SKM-1 (cell line): ENCODE data around the gene SLC13A5.
"Not testable (repeated sequence)": the region's sequence is repeated elsewhere in the genome, so short reads cannot be mapped to it uniquely, and the experiment has no call there.

Source experiments
- DNase-seq: peaks from one replicate; lab custom pipeline; 2025; ENCODE audit not compliant: unreplicated experiment; lab: John Stamatoyannopoulos, UW

SLC13A5 gene

GRCh38 chr17:6666557-6666956, 46.6 kb downstream of the SLC13A5 start:
- no peak for DNase-seq

- peak; percentile 29 for DNase-seq
Measured at GRCh38 chr17:6666077-6666521, 47.1 kb downstream of the SLC13A5 start.

GRCh38 chr17:6663200-6663599, 50.0 kb downstream of the SLC13A5 start:
- DNase-seq: not testable (repeated sequence)

DNA sequence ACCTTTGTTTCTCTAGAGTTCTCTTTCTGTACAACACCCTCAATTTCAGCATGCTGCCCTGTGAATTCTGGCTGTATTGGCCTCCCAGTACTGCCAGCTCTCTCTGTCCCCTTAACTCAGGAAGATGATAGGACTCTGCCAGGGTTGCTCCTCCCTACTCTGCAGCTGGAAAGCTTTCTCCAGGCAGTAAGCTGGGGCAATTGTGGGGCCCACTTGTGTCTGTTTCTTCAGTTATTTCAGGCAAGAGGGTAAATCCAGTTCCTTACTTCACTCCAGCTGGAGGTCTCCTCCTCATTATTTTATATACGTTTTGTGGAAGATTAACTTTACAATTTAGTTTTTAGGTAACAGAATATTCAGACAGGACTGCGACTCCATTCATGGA, 51.7 kb downstream of the SLC13A5 start:
- no peak for DNase-seq

DNA sequence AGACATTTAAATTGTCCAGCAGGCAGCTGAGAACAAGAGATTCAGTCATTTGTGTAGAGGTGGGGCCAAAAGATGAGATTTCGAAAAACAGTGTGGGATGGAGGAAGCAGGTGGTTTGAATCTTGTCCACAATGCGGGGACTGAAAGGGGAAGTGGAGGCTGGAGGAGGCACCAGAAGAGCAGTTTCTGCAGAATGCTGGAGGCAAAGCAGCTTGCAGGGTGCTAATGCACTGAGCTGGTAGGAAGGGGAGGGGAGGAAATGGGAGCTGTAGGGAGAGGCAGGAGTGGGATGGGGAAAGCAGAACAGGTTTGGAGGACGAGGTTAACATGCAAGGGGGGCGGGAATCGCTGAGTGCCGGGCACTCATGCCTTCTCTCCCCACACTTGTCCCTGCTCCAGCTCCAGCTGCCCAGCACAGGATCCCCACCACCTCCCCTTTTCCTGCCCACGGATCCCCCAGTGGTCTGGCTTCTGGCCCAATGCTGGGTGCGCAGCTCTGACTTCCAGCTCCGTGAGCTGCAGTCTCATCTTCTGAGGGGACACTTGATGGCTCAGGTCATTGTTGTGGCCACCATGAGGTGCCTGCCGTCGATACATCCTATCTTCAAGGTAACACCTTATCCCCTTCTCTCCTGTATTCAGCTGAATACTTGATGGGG, 52.2 kb downstream of the SLC13A5 start:
- peak; percentile 8 for DNase-seq

DNA sequence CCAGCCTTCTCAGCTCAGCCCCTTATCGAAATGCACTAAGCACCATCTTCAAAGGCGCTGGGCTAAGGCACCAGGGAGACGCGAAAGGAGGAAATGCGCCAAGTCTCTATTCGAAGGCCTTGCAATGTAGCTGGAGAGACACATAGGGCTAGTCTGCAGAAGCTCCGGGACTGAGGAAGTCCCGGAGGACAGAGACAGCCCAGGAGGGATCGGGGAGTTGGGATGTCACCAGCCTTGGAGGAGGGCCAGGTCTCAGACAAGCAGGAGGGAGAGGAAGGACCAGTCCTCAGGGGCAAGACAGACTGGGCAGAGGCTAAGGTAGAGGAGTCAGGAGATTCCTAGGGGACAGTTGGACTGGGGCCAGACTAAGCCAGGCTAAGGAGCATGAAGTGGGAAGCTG, 53.1 kb downstream of the SLC13A5 start:
- DNase-seq: no peak

DNA sequence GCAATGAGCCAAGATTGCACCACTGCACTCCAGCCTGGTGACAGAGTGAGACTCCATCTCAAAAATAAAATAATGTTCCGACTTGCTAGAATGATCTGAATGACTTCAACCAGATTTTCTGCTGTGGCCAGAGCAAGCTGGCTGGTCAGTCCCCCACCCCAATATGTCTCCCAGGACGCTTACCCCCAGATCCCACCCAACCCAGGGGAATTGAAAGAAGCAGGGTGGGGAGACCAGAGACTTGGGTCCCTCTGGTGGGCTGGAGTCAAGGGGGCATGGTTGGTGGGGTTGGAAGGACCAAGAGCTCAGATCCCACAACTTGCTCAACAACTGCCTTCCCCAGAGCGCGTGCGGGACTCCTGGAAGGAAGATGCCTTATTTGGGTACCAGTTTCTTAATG, 54.8 kb downstream of the SLC13A5 start:
- DNase-seq: not testable (repeated sequence)

DNA sequence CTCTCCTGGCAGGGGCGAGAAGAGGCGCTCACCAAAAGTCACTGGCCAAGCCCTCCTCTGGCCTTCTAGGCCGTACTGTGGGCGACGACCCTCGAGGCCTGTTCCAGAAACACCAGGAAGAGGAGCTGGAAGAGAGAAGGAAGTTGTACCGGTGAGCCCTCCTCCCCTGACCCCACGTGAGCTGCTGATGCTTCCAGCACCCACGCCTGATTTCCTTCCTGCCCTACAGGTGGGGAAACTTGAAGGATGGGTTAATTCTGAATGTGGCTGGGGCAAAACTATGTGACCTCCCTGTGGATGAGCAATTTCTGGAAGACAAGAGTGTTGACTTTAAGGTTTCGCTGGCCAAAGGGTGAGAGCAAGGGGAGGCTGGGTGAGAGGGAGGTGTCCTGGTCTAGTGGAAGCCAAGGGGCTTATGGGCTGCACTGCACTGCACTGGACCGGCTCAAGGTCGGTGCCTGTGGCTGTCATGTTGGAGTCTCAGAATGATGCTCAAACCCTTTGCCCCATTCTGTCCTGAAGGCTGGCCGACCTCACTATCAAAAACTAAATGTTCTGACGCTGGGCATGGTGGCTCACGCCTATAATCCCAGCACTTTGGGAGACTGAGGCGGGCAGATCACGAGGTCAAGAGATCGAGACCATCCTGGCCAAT, 55.4 kb downstream of the SLC13A5 start:
- no peak for DNase-seq

GRCh38 chr17:6656797-6657632, 56.2 kb downstream of the SLC13A5 start:
- not testable (repeated sequence) for DNase-seq

GRCh38 chr17:6655732-6656361, 57.3 kb downstream of the SLC13A5 start:
- not testable (repeated sequence) for DNase-seq

- no peak for DNase-seq
Measured at GRCh38 chr17:6654841-6655731, 58.1 kb downstream of the SLC13A5 start.

DNA sequence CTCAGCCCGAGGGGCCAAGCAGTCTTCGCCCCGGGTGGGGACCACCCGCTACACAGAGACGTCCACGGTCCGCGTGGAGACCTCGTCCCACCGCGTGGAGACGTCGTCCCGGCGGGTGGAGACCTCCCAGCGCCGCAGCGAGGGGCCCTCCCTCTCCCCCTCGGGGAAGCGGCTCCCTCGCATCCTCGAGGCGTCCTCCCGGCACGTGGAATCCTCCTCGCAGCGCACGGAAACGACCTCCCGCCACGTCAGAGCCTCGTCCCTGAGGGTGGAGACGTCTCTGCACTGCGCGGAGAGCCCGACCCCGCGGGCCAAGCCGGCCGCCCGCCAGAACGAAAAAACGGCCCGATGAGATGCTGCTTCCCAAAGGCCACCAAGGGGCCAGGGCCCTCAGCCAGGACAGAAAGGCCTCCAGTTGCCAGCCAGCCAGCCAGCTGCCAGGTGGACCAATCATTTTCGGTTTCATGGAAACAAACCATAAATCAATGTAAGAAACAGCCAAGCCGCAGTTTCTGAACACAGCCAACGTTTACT, 61.2 kb downstream of the SLC13A5 start:
- no peak for DNase-seq

GRCh38 chr17:6651354-6651918, 61.7 kb downstream of the SLC13A5 start, which contains the start of the genes C17orf100 and MED31:
C17orf100 (plus strand) TSS chr17:6651762; CDS start chr17:6651914, 152 bp downstream.
MED31 (minus strand) TSS chr17:6651605; CDS start chr17:6651528, 77 bp downstream.
- peak; percentile 61 for DNase-seq

DNA sequence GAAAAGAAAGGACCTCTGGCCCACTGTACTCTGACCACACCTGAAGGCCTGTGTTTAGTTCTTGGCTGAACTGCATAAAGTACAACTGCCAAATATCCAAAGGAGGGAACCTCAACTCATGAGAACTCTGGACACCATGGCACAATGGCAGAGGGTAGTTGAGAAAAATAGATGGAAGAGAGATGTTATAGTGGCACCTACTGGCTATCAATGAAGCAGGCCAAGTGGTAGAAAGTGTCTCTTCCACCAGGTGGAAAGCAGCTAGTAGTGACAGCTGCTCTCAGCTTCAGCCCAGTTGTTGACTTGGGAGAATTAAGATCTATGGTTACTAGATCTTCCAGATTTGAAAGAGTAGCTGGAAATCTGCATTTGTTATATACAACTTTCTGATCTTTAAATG, 65.0 kb downstream of the SLC13A5 start:
- DNase-seq: no peak

- DNase-seq: no peak
Measured at GRCh38 chr17:6643451-6644125, 69.6 kb downstream of the SLC13A5 start.

GRCh38 chr17:6642592-6642991, 70.6 kb downstream of the SLC13A5 start:
- DNase-seq: no peak

DNA sequence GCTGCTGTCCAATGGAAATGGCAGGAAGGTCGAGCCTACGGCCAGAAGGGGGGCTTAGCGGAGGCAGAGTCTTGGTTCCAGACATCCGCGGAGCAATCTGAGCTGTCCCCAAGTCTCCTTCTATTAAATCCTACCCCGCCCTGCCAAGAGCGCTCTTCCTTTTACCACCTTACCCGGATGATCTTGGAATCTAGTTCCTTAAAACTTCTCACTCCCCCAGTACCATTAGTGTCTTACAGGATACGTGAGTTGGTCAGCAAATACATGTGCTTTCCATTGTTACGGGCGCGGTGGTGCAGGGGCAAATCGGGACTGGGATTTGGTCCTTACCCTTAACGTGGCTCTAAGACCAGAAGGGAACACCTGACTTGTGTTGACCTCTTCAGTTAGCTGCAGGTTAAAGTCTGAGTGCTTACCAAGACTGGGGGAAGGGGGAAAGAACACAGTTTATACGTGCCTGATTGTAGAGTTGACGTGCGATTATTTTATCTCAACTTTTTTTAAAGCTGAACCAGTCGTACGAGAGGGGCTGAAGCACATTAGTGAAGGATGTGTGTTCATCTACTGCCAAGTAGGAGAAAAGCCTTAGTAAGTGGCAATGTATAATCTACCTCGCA, 71.8 kb downstream of the SLC13A5 start:
- no peak for DNase-seq

DNA sequence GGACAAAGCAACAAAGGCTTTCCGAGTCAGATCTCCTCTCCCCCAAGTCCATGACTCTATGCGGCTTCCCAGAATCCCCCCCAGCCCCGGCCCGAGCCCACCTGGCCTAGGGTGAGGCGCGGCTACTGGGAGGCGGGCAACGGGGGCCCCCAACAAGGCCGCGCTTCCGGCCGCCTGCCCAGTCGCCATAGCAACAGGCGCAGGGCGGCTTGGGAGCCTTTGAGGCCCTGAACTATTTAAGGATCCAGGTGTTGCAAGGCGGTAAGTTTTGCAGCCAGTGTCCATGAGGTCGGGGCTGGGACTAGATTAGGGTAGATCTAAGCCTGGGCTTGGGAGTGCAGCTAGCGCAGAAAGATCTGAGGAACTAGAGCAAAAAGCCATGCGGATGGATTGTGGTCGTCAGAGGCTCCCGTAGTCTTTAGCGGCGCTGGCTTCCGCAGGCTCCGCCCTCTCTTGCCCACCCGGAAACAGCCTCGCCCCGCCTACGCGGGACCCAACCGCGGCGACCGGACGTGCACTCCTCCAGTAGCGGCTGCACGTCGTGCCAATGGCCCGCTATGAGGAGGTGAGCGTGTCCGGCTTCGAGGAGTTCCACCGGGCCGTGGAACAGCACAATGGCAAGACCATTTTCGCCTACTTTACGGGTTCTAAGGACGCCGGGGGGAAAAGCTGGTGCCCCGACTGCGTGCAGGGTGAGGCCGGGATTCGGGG, 72.5 kb downstream of the SLC13A5 start, which contains the start of the genes KIAA0753 and TXNDC17:
TSS of gene KIAA0753 (minus strand) at position 176 of the 711 bp plus-strand sequence. CDS start 5,608 bp downstream, outside the sequence.
TSS of gene TXNDC17 (plus strand) at position 525 of the 711 bp plus-strand sequence. CDS start at position 548, 23 bp downstream.
- DNase-seq: peak; percentile 44
